HCT116 (cell line): Measurements from ENCODE around the gene C4orf46. TPM values are rescaled to one million over a fixed set of nuclear protein-coding genes. Genes with fewer than 3 reads are reported as not detected.

ENCODE experiments used
- ATAC-seq: fragments of 200-7000 bp; cut with Tn5 transposase; 2 replicates; pipeline ENCODE4 v1.9.1; 2020; ENCODE audit warnings: mild to moderate bottlenecking, moderate library complexity
- BruUV-seq: library from RNA; stranded (reverse); fragments of 400-500 nt; replicated peaks from 2 replicates; lab custom pipeline; 2021; lab: Mats Ljungman, UMichigan
- CTCF ChIA-PET: fragments of 300-600 bp; sonication (Branson Sonifier 250); formaldehyde crosslinking; loops from one replicate; lab custom pipeline; 2021; ENCODE audit warnings: antibody characterized with exemption; lab: Charles Lee
- POLR2A ChIA-PET: fragments of 300-600, 350-600 bp; sonication (Branson Sonifier 250); formaldehyde crosslinking; loops from one replicate; lab custom pipeline; 2021; ENCODE audit warnings: antibody characterized with exemption; lab: Charles Lee
- RAD21 ChIA-PET, 2 experiments: fragments of 300-600 bp; sonication (Branson Sonifier 250); formaldehyde crosslinking; loops; one replicate each; lab custom pipeline; 2023; ENCODE audit warnings: low total read pairs in 2 of 2; ENCODE audit not compliant: uncharacterized antibody in 2 of 2, unreplicated experiment in 2 of 2, low non-redundant PET in 1 of 2; lab: Charles Lee
- DNase-seq: peaks from one replicate; pipeline ENCODE4 v3.0.0-alpha.2; 2010; ENCODE audit warnings: low read depth, low spot score
- H2AFZ ChIP-seq: fragments of 200-600 bp; shearing (Covaris generic), sonication (generic); 2 replicates; pipeline ENCODE4 v1.6.1; 2017; ENCODE audit warnings: low read depth, mixed run types, mixed read lengths, antibody characterized with exemption, low read length; ENCODE audit not compliant: poor library complexity, severe bottlenecking
- H3K27ac ChIP-seq: 2 replicates; pipeline ENCODE4 v1.5.1; 2012; ENCODE audit warnings: low read depth, low read length
- H3K27me3 ChIP-seq: fragments of 200-600 bp; sonication (generic); 2 replicates; pipeline ENCODE4 v1.6.1; 2016; ENCODE audit warnings: mixed run types, low read length, mixed read lengths; ENCODE audit not compliant: insufficient read depth
- H3K36me3 ChIP-seq, 2 experiments: fragments of 200-500 bp in 1 of 2; fragments of 200-600 bp in 1 of 2; sonication (Bioruptor generic) in 1 of 2; sonication (generic) in 1 of 2; 2 replicates each; pipeline versions ENCODE4 v1.5.1 to v1.6.1; 2014 to 2016; ENCODE audit warnings: low read length in 2 of 2, inconsistent platforms in 1 of 2, mixed read lengths in 1 of 2, mixed run types in 1 of 2; ENCODE audit not compliant: insufficient read depth in 2 of 2, control insufficient read depth in 1 of 2
- H3K4me1 ChIP-seq, 2 experiments: fragments of 200-600 bp in 1 of 2; sonication (generic) in 1 of 2; 2 replicates each; pipeline versions ENCODE4 v1.5.1 to v1.6.1; 2012 to 2017; ENCODE audit warnings: low read length in 2 of 2, inconsistent platforms in 1 of 2, mild to moderate bottlenecking in 1 of 2, mixed read lengths in 1 of 2, mixed run types in 1 of 2, moderate library complexity in 1 of 2; ENCODE audit not compliant: insufficient read depth in 2 of 2, control insufficient read depth in 1 of 2
- H3K4me2 ChIP-seq: fragments of 200-600 bp; sonication (generic); 2 replicates; pipeline ENCODE4 v1.6.1; 2017; ENCODE audit warnings: mixed run types, low read length, mixed read lengths
- H3K4me3 ChIP-seq, 2 experiments: fragments of 200-600 bp in 1 of 2; sonication (generic) in 1 of 2; replicated peaks in 1 of 2; 2 replicates each; pipeline ENCODE4 v1.5.1; 2011 to 2016; ENCODE audit warnings: low read length in 2 of 2, control low read depth in 1 of 2, low read depth in 1 of 2, mild to moderate bottlenecking in 1 of 2, mixed read lengths in 1 of 2, mixed run types in 1 of 2
- H3K79me2 ChIP-seq: fragments of 200-600 bp; sonication (generic); 2 replicates; pipeline ENCODE4 v1.6.1; 2017; ENCODE audit warnings: mild to moderate bottlenecking, mixed run types, low read length, moderate library complexity, mixed read lengths; ENCODE audit not compliant: insufficient read depth
- H3K9ac ChIP-seq: fragments of 200-600 bp; sonication (generic); 2 replicates; pipeline ENCODE4 v1.6.1; 2016; ENCODE audit warnings: low read length, mixed read lengths
- H3K9me2 ChIP-seq: fragments of 200-600 bp; sonication (generic), shearing (Covaris generic); 2 replicates; pipeline ENCODE4 v1.6.1; 2017; ENCODE audit warnings: mixed run types, mild to moderate bottlenecking, moderate library complexity; ENCODE audit not compliant: insufficient read depth
- H3K9me3 ChIP-seq, 2 experiments: fragments of 200-500 bp in 1 of 2; fragments of 200-600 bp in 1 of 2; sonication (Bioruptor generic) in 1 of 2; sonication (generic) in 1 of 2; 2 replicates each; pipeline ENCODE4 v1.6.1; 2014 to 2017; ENCODE audit warnings: low read length in 2 of 2, mixed read lengths in 2 of 2, inconsistent platforms in 1 of 2, low read depth in 1 of 2, mild to moderate bottlenecking in 1 of 2, mixed run types in 1 of 2, moderate library complexity in 1 of 2; ENCODE audit not compliant: control insufficient read depth in 1 of 2, insufficient read depth in 1 of 2
- H4K20me1 ChIP-seq: fragments of 200-600 bp; sonication (generic), shearing (Covaris generic); 2 replicates; pipeline ENCODE4 v1.6.1; 2017; ENCODE audit warnings: mixed run types, mild to moderate bottlenecking, moderate library complexity; ENCODE audit not compliant: insufficient read depth
- CBX3 ChIP-seq: IDR thresholded peaks from 2 replicates; pipeline ENCODE4 v1.6.1; 2012; ENCODE audit warnings: low read depth
- CEBPB ChIP-seq: IDR thresholded peaks from 2 replicates; pipeline ENCODE4 v1.6.1; 2012; ENCODE audit warnings: low read depth
- CTCF ChIP-seq, 3 experiments: fragments of 200-600 bp in 1 of 3; sonication (generic) in 1 of 3; IDR thresholded peaks in 2 of 3; conservative IDR thresholded peaks in 1 of 3; 2 replicates each; pipeline ENCODE4 v1.5.1; 2012 to 2017; ENCODE audit warnings: low read depth in 2 of 3, low read length in 2 of 3, antibody characterized with exemption in 1 of 3, borderline replicate concordance in 1 of 3, control low read depth in 1 of 3, mild to moderate bottlenecking in 1 of 3, mixed read lengths in 1 of 3, mixed run types in 1 of 3, moderate library complexity in 1 of 3; ENCODE audit not compliant: insufficient read depth in 1 of 3
- ELF1 ChIP-seq: IDR thresholded peaks from 2 replicates; pipeline ENCODE4 v1.6.1; 2012; ENCODE audit warnings: low read depth, borderline replicate concordance
- EZH2 ChIP-seq: fragments of 200-600 bp; sonication (generic); IDR thresholded peaks from 2 replicates; pipeline ENCODE4 v1.6.1; 2017; ENCODE audit warnings: antibody characterized with exemption, mixed run types
- FOSL1 ChIP-seq: IDR thresholded peaks from 2 replicates; pipeline ENCODE4 v1.6.1; 2012; ENCODE audit warnings: low read depth
- JUND ChIP-seq: IDR thresholded peaks from 2 replicates; pipeline ENCODE4 v1.6.1; 2012
- MAX ChIP-seq: IDR thresholded peaks from 2 replicates; pipeline ENCODE4 v1.6.1; 2012
- POLR2AphosphoS5 ChIP-seq: IDR thresholded peaks from 2 replicates; pipeline ENCODE4 v1.6.1; 2011; ENCODE audit warnings: mild to moderate bottlenecking, low read depth, low read length, moderate library complexity
- RAD21 ChIP-seq: IDR thresholded peaks from 2 replicates; pipeline ENCODE4 v1.6.1; 2012; ENCODE audit warnings: low read depth, mild to moderate bottlenecking
- REST ChIP-seq: IDR thresholded peaks from 2 replicates; pipeline ENCODE4 v1.6.1; 2012; ENCODE audit warnings: low read depth
- SIN3A ChIP-seq: IDR thresholded peaks from 2 replicates; pipeline ENCODE4 v1.6.1; 2012; ENCODE audit warnings: low read depth
- SRF ChIP-seq: IDR thresholded peaks from 2 replicates; pipeline ENCODE4 v1.6.1; 2012; ENCODE audit warnings: low read depth
- TCF7L2 ChIP-seq: IDR thresholded peaks from 2 replicates; pipeline ENCODE4 v1.7.0; 2011; ENCODE audit warnings: borderline replicate concordance, inconsistent platforms; ENCODE audit not compliant: insufficient read depth, insufficient read length; ENCODE audit errors: extremely low read depth
- YY1 ChIP-seq: IDR thresholded peaks from 2 replicates; pipeline ENCODE4 v1.6.1; 2011; ENCODE audit warnings: low read length, low read depth, moderate library complexity, mild to moderate bottlenecking; ENCODE audit not compliant: insufficient replicate concordance; ENCODE audit errors: extremely low read depth
- ZBTB33 ChIP-seq: IDR thresholded peaks from 2 replicates; pipeline ENCODE4 v1.6.1; 2011; ENCODE audit warnings: mild to moderate bottlenecking, low read length, moderate library complexity; ENCODE audit not compliant: insufficient replicate concordance; ENCODE audit errors: extremely low read depth
- ZFX ChIP-seq: fragments of 450-650 bp; IDR thresholded peaks from 2 replicates; pipeline ENCODE4 v1.6.1; 2017
- ZNF274 ChIP-seq: fragments of 200-500 bp; sonication (Bioruptor generic); IDR thresholded peaks from 2 replicates; pipeline ENCODE4 v1.6.1; 2014; ENCODE audit warnings: mild to moderate bottlenecking, low read depth, low read length, inconsistent platforms
- intact Hi-C: fragments of 100-400 bp; cut with micrococcal nuclease; formaldehyde crosslinking; loops from 2 replicates; pipeline ENCODE4 v1.10.0; 2022
- total RNA-seq: library from RNA; stranded (reverse); gene quantifications from one replicate; pipeline ENCODE4 v1.2.1, GENCODE V29; 2021; ENCODE audit not compliant: unreplicated experiment

The C4orf46 gene
- total RNA-seq, 1 experiment from 2014 or later = 16.3 TPM

GRCh38 chr4:158671915-158672806 is 474 bp upstream of the C4orf46 start, which contains the start of gene ETFDH:
ETFDH (plus strand) TSS chr4:158672296; CDS start chr4:158672457, 161 bp downstream.
- Histone ChIP-seq H3K36me3 (peaks cover 0 to 4% of the 10 kb centered on the region in 2 experiments; a peak in 1 of 4 replicates), H3K4me3 (peak within 1 kb of the TSS; percentile 80 to 86), H3K9me2 (no peaks in the 10 kb centered on the region), H3K4me2 (peak within 1 kb of the TSS; percentile 86), H3K9me3 (no peaks in the 10 kb centered on the region), H3K27me3 (no peaks in the 10 kb centered on the region), H3K9ac (peak within 1 kb of the TSS; percentile 91), H4K20me1 (no peaks in the 10 kb centered on the region), H2AFZ (peak within 1 kb of the TSS; percentile 63), H3K4me1 (peaks cover 9 to 17% of the 10 kb centered on the region in 2 experiments; a peak in 3 of 4 replicates), H3K79me2 (peaks cover 44% of the 10 kb centered on the region), H3K27ac (peak within 1 kb of the TSS; percentile 70)
- intact Hi-C loops = loop anchor here (5.0 kb wide), 2 partner anchors 50 to 775 kb away; partner anchors contain the start of gene PPID
- ChIA-PET POLR2A (no interaction called here), CTCF (no interaction called here), RAD21 (no interaction called here)
- ATAC-seq = peak; percentile 86
- TSS peak; percentile 73 for BruUV-seq
- peak; percentile 99 for DNase-seq
- TF ChIP-seq CEBPB (peak; percentile 98), POLR2AphosphoS5 (no peak; the same call in 1 of the 2 replicates), REST (no peak), FOSL1 (no peak), ZNF274 (no peak), ZFX (no peak), SRF (peak; percentile 74; the same call in 1 of the 2 replicates), CTCF (IDR thresholded peaks at IDR 0.05 in 2 of 3, conservative IDR thresholded peaks at IDR 0.05 in 1 of 3; ENCODE audit: borderline replicate concordance in 1 of 3, insufficient read depth in 1 of 3, low read depth in 2 of 3, low read length in 2 of 3) (peak in 2 of 3 experiments; percentile 57; a peak in 4 of 6 replicates), MAX (peak; percentile 82), YY1 (peak; percentile 82), CBX3 (peak; percentile 92), ELF1 (peak; percentile 93), JUND (no peak), EZH2 (no peak), SIN3A (peak; percentile 54), ZBTB33 (peak; percentile 76), TCF7L2 (no peak), RAD21 (no peak)
